HG02973 (cell line): ENCODE measurements around the gene GPX3.

ENCODE experiments used
- ATAC-seq: cut with Tn5 transposase; IDR thresholded peaks from one replicate; pipeline ENCODE4 v1.9.1; 2021; ENCODE audit warnings: moderate library complexity; ENCODE audit not compliant: unreplicated experiment

Gene GPX3

GRCh38 chr5:151012862-151013261 lies 7.5 kb upstream of the GPX3 start:
- ATAC-seq, result no peak

GRCh38 chr5:151014680-151015343 lies 5.6 kb upstream of the GPX3 start:
- no peak for ATAC-seq

GRCh38 chr5:151015974-151016587 lies 4.3 kb upstream of the GPX3 start:
- ATAC-seq, result no peak

GRCh38 chr5:151016700-151017099 lies 3.7 kb upstream of the GPX3 start:
- no peak for ATAC-seq

GRCh38 chr5:151017897-151018296 lies 2.5 kb upstream of the GPX3 start:
- no peak for ATAC-seq

GRCh38 chr5:151018846-151019245 lies 1.5 kb upstream of the GPX3 start:
- no peak for ATAC-seq

- ATAC-seq, result no peak
Measured at GRCh38 chr5:151019331-151019730, 1.1 kb upstream of the GPX3 start.

GRCh38 chr5:151021746-151022145 lies 1.4 kb downstream of the GPX3 start:
- no peak for ATAC-seq

- no peak for ATAC-seq
Measured at GRCh38 chr5:151022511-151023018, 2.2 kb downstream of the GPX3 start.

GRCh38 chr5:151023047-151023615 lies 2.7 kb downstream of the GPX3 start:
- ATAC-seq, result no peak

GRCh38 chr5:151023651-151024050 lies 3.3 kb downstream of the GPX3 start:
- ATAC-seq, result no peak

GRCh38 chr5:151024440-151025249 lies 4.3 kb downstream of the GPX3 start:
- ATAC-seq, result no peak

- no peak for ATAC-seq
Measured at GRCh38 chr5:151025250-151025606, 4.8 kb downstream of the GPX3 start.

GRCh38 chr5:151026088-151026487 lies 5.7 kb downstream of the GPX3 start:
- no peak for ATAC-seq

- ATAC-seq, result no peak
Measured at GRCh38 chr5:151026679-151027078, 6.3 kb downstream of the GPX3 start.

GRCh38 chr5:151027961-151028479 lies 7.6 kb downstream of the GPX3 start:
- no peak for ATAC-seq

- ATAC-seq, result no peak
Measured at GRCh38 chr5:151028717-151029116, 8.3 kb downstream of the GPX3 start.

GRCh38 chr5:151029179-151030055 lies 9.0 kb downstream of the GPX3 start:
- ATAC-seq, result no peak

- ATAC-seq, result no peak
Measured at GRCh38 chr5:151030056-151030336, 9.6 kb downstream of the GPX3 start.

- no peak for ATAC-seq
Measured at GRCh38 chr5:151030379-151030778, 10.0 kb downstream of the GPX3 start.

GRCh38 chr5:151031554-151031953 lies 11.2 kb downstream of the GPX3 start:
- no peak for ATAC-seq
